LHCN-M2 (cell line): ENCODE measurements around the gene C6orf15. TPM values are rescaled to one million over a fixed set of nuclear protein-coding genes. Genes with fewer than 3 reads are reported as not detected.

Experiments
- DNase-seq: peaks from one replicate; pipeline ENCODE4 v3.0.0-alpha.2; 2012; ENCODE audit warnings: low read depth
- total RNA-seq: library from RNA; depleted of rRNA; stranded (reverse); fragments of >200 nt; gene quantifications from 2 replicates; pipeline ENCODE4 v1.2.3, GENCODE V29; 2014

The C6orf15 gene
- total RNA-seq, 1 experiment from 2014 or later: 0.40 TPM

- DNase-seq: no peak
Measured at GRCh38 chr6:31130751-31131150, 18.4 kb upstream of the C6orf15 start.

- DNase-seq: no peak
Measured at GRCh38 chr6:31129130-31129529, 16.8 kb upstream of the C6orf15 start.

GRCh38 chr6:31128093-31128676 is 15.8 kb upstream of the C6orf15 start:
- peak; percentile 20 for DNase-seq

GRCh38 chr6:31126396-31127175 is 14.2 kb upstream of the C6orf15 start:
- DNase-seq: no peak

GRCh38 chr6:31125586-31126363 is 13.4 kb upstream of the C6orf15 start:
- DNase-seq: peak; percentile 76

- no peak for DNase-seq
Measured at GRCh38 chr6:31125162-31125561, 12.8 kb upstream of the C6orf15 start.

- DNase-seq: peak; percentile 83
Measured at GRCh38 chr6:31122791-31123706, 10.7 kb upstream of the C6orf15 start.

GRCh38 chr6:31121131-31121790 is 8.9 kb upstream of the C6orf15 start:
- no peak for DNase-seq

- no peak for DNase-seq
Measured at GRCh38 chr6:31120151-31120915, 8.0 kb upstream of the C6orf15 start, which contains the start of gene CDSN. TSS of gene CDSN (minus strand) at chr6:31120446. CDS start at chr6:31120419, 27 bp downstream.

- no peak for DNase-seq
Measured at GRCh38 chr6:31118178-31118577, 5.8 kb upstream of the C6orf15 start.

- DNase-seq: no peak
Measured at GRCh38 chr6:31116661-31117385, 4.4 kb upstream of the C6orf15 start.

- DNase-seq: no peak
Measured at GRCh38 chr6:31115941-31116560, 3.7 kb upstream of the C6orf15 start.

- DNase-seq: peak; percentile 50
Measured at GRCh38 chr6:31114970-31115849, 2.8 kb upstream of the C6orf15 start.

- peak; percentile 90 for DNase-seq
Measured at GRCh38 chr6:31114541-31114878, 2.1 kb upstream of the C6orf15 start, which contains the start of gene PSORS1C1. TSS of gene PSORS1C1 (plus strand) at chr6:31114800. CDS start at chr6:31129633, 14,833 bp downstream.

- DNase-seq: peak; percentile 21
Measured at GRCh38 chr6:31113861-31114540, 1.6 kb upstream of the C6orf15 start.

GRCh38 chr6:31111712-31112111 is 663 bp downstream of the C6orf15 start:
- DNase-seq: no peak
